GM12891 (cell line): ENCODE measurements around the gene ANKRD6.

Source experiments
- PAX5 ChIP-seq: IDR thresholded peaks from 2 replicates; pipeline ENCODE4 v1.6.1; 2011; ENCODE audit warnings: low read length, moderate library complexity, mild to moderate bottlenecking; ENCODE audit not compliant: insufficient read depth, severe bottlenecking
- POLR2A ChIP-seq: IDR thresholded peaks from 2 replicates; pipeline ENCODE4 v1.6.1; 2011; ENCODE audit warnings: low read depth, low read length, control low read depth
- POLR2AphosphoS5 ChIP-seq: IDR thresholded peaks from 2 replicates; pipeline ENCODE4 v1.6.1; 2011; ENCODE audit warnings: low read depth, low read length, control low read depth
- POU2F2 ChIP-seq: IDR thresholded peaks from 2 replicates; pipeline ENCODE4 v1.6.1; 2011; ENCODE audit warnings: low read depth, mild to moderate bottlenecking, control low read depth, low read length, moderate library complexity
- SPI1 ChIP-seq: IDR thresholded peaks from 2 replicates; pipeline ENCODE4 v1.6.1; 2011; ENCODE audit warnings: low read depth, low read length, control low read depth
- TAF1 ChIP-seq: IDR thresholded peaks from 2 replicates; pipeline ENCODE4 v1.6.1; 2011; ENCODE audit warnings: low read depth, low read length, control low read depth

- no peak for TF ChIP-seq POLR2A
- no peak for TF ChIP-seq POLR2AphosphoS5
- no peak for TF ChIP-seq TAF1
- TF ChIP-seq PAX5 = no peak
- TF ChIP-seq SPI1 = no peak
- no peak for TF ChIP-seq POU2F2
Observed at GRCh38 chr6:89562093-89562973, 129.4 kb downstream of the ANKRD6 start.
